Kidney epithelial cell (primary cell): ENCODE measurements around the gene CDHR3. TPM values are rescaled to one million over a fixed set of nuclear protein-coding genes. Genes with fewer than 3 reads are reported as not detected.
"Not testable (repeated sequence)": the region's sequence is repeated elsewhere in the genome, so short reads cannot be mapped to it uniquely, and the experiment has no call there.

Source experiments
- DNase-seq: peaks from one replicate; pipeline ENCODE4 v3.0.0-alpha.2; 2010; ENCODE audit warnings: low read depth
- H3K27me3 ChIP-seq: 2 replicates; pipeline ENCODE4 v1.6.0; 2011; ENCODE audit warnings: low read length; ENCODE audit not compliant: control insufficient read depth, insufficient read depth
- H3K36me3 ChIP-seq: 2 replicates; pipeline ENCODE4 v1.5.1; 2011; ENCODE audit warnings: low read length; ENCODE audit not compliant: control insufficient read depth, insufficient read depth
- H3K4me3 ChIP-seq: 2 replicates; pipeline ENCODE4 v1.5.1; 2011; ENCODE audit warnings: low read depth, mild to moderate bottlenecking, control low read depth, low read length
- CTCF ChIP-seq: IDR thresholded peaks from 2 replicates; pipeline ENCODE4 v1.5.1; 2011; ENCODE audit warnings: mild to moderate bottlenecking, moderate library complexity, low read length, control low read depth, inconsistent platforms; ENCODE audit not compliant: insufficient read depth, poor library complexity, severe bottlenecking
- total RNA-seq: library from RNA; depleted of rRNA; stranded (reverse); fragments of >200 nt; gene quantifications from 2 replicates; pipeline ENCODE4 v1.2.3, GENCODE V29; 2015

Gene CDHR3
- total RNA-seq, 1 donor from 2014 or later = 0.96 TPM

- Histone ChIP-seq H3K27me3 (no peaks in the 10 kb centered on the region), H3K36me3 (no peaks in the 10 kb centered on the region), H3K4me3 (no peak overlapping the region)
- no peak for DNase-seq
- TF ChIP-seq CTCF = no peak
Observed at GRCh38 chr7:105996860-105997737, 34.0 kb downstream of the CDHR3 start.

GRCh38 chr7:105999256-105999655, 36.2 kb downstream of the CDHR3 start:
- no peaks in the 10 kb centered on the region for H3K27me3 ChIP-seq
- no peak for DNase-seq
- H3K36me3 ChIP-seq = no peaks in the 10 kb centered on the region
- H3K4me3 ChIP-seq = no peak overlapping the region
- no peak for TF ChIP-seq CTCF

GRCh38 chr7:106001196-106001595, 38.1 kb downstream of the CDHR3 start:
- H3K36me3 ChIP-seq = no peaks in the 10 kb centered on the region
- no peak for TF ChIP-seq CTCF
- no peak overlapping the region for H3K4me3 ChIP-seq
- DNase-seq = no peak
- H3K27me3 ChIP-seq = no peaks in the 10 kb centered on the region

- Histone ChIP-seq H3K27me3 (no peaks in the 10 kb centered on the region), H3K36me3 (no peaks in the 10 kb centered on the region), H3K4me3 (no peak overlapping the region)
- TF ChIP-seq CTCF = no peak
- DNase-seq = no peak
Observed at GRCh38 chr7:106001886-106002285, 38.8 kb downstream of the CDHR3 start.

GRCh38 chr7:106003525-106004064, 40.5 kb downstream of the CDHR3 start:
- TF ChIP-seq CTCF = no peak
- Histone ChIP-seq H3K4me3 (no peak overlapping the region), H3K36me3 (no peaks in the 10 kb centered on the region), H3K27me3 (no peaks in the 10 kb centered on the region)
- no peak for DNase-seq

- Histone ChIP-seq H3K4me3 (no peak overlapping the region), H3K36me3 (no peaks in the 10 kb centered on the region), H3K27me3 (no peaks in the 10 kb centered on the region)
- DNase-seq = no peak
- no peak for TF ChIP-seq CTCF
Observed at GRCh38 chr7:106006906-106007305, 43.8 kb downstream of the CDHR3 start.

- DNase-seq, H3K36me3 ChIP-seq, H3K4me3 ChIP-seq, H3K27me3 ChIP-seq: not testable (repeated sequence)
Observed at GRCh38 chr7:106007796-106008195, 44.7 kb downstream of the CDHR3 start.
